Epithelial cell of esophagus (primary cell): ENCODE data around the gene CTRB1.
"Not testable (repeated sequence)": the region's sequence is repeated elsewhere in the genome, so short reads cannot be mapped to it uniquely, and the experiment has no call there.

Experiments used
- DNase-seq: peaks from one replicate; pipeline ENCODE4 v3.0.0; 2010; ENCODE audit warnings: low read depth
- H3K4me3 ChIP-seq: 2 replicates; pipeline ENCODE4 v1.5.1; 2011; ENCODE audit warnings: mild to moderate bottlenecking, low read length, control low read depth
- CTCF ChIP-seq: IDR thresholded peaks from 2 replicates; pipeline ENCODE4 v1.5.1; 2011; ENCODE audit warnings: low read depth, mild to moderate bottlenecking, low read length, control low read depth, inconsistent platforms; ENCODE audit not compliant: insufficient read depth; ENCODE audit errors: missing control alignments

Gene CTRB1

GRCh38 chr16:75219838-75220237, 1.1 kb downstream of the CTRB1 start:
- TF ChIP-seq CTCF = no peak
- DNase-seq = no peak
- H3K4me3 ChIP-seq = no peak overlapping the region

- no peak for DNase-seq
- no peak for TF ChIP-seq CTCF
- no peak overlapping the region for H3K4me3 ChIP-seq
Observed at GRCh38 chr16:75222271-75222783, 3.5 kb downstream of the CTRB1 start.

GRCh38 chr16:75223129-75223528, 4.3 kb downstream of the CTRB1 start:
- not testable (repeated sequence) for H3K4me3 ChIP-seq, DNase-seq

- DNase-seq = no peak
- no peak for TF ChIP-seq CTCF
- H3K4me3 ChIP-seq = no peak overlapping the region
Observed at GRCh38 chr16:75224306-75225082, 5.7 kb downstream of the CTRB1 start.

GRCh38 chr16:75225092-75225491, 6.3 kb downstream of the CTRB1 start:
- DNase-seq = no peak
- no peak for TF ChIP-seq CTCF
- H3K4me3 ChIP-seq = no peak overlapping the region

GRCh38 chr16:75225678-75226515, 7.1 kb downstream of the CTRB1 start:
- TF ChIP-seq CTCF = no peak
- DNase-seq = no peak

GRCh38 chr16:75226550-75227360, 8.0 kb downstream of the CTRB1 start:
- no peak for TF ChIP-seq CTCF
- no peak for DNase-seq
- no peak overlapping the region for H3K4me3 ChIP-seq

More at GRCh38 chr16:75225678-75226515, 7.1 kb downstream of the CTRB1 start:
- no peak overlapping the region for H3K4me3 ChIP-seq
